NB4 (cell line): ENCODE measurements around the gene SH3BP4.

Experiments
- CTCF ChIP-seq: IDR thresholded peaks from one replicate; pipeline ENCODE4 v1.5.1; 2012; ENCODE audit warnings: low read depth, low read length
- MAX ChIP-seq: IDR thresholded peaks from 2 replicates; pipeline ENCODE4 v1.6.1; 2011; ENCODE audit warnings: low read depth, low read length
- MYC ChIP-seq: IDR thresholded peaks from 2 replicates; pipeline ENCODE4 v1.6.1; 2011; ENCODE audit warnings: low read depth, low read length
- POLR2A ChIP-seq: IDR thresholded peaks from 2 replicates; pipeline ENCODE4 v1.6.1; 2011; ENCODE audit warnings: mild to moderate bottlenecking; ENCODE audit not compliant: insufficient read length; ENCODE audit errors: extremely low read depth

GRCh38 chr2:234912437-234912836 lies 39.4 kb upstream of the SH3BP4 start:
- TF ChIP-seq CTCF, result no peak
- TF ChIP-seq POLR2A, result no peak
- TF ChIP-seq MYC, result no peak
- no peak for TF ChIP-seq MAX
